Measurements from ENCODE around the gene COL4A5. TPM values are rescaled to one million over a fixed set of nuclear protein-coding genes. Genes with fewer than 3 reads are reported as not detected.

COL4A5 gene
- total RNA-seq, 4 donors from 2014 or later = 32.8 to 60.9 (median 47.3) TPM

- WGBS, 2 donors = 94 to 96% methylated on average over 3 of the region's 3 CpGs
- intact Hi-C loops (cut with DNase I) = no loop called here
- Histone ChIP-seq H3K4me1 (no peaks in the 10 kb centered on the region), H3K9me3 (no peaks in the 10 kb centered on the region), H3K27ac (no peak overlapping the region), H3K36me3 (no peaks in the 10 kb centered on the region), H3K27me3 (no peaks in the 10 kb centered on the region), H3K4me3 (replicated peaks in 1 of 3) (no peak overlapping the region)
- TF ChIP-seq CTCF (IDR thresholded peaks at IDR 0.05) = no peak
- TF ChIP-seq POLR2A (IDR thresholded peaks at IDR 0.05) = no peak
- no peak for DNase-seq
Observed at GRCh38 chrX:108696690-108697089, 257.1 kb downstream of the COL4A5 start.

GRCh38 chrX:108699368-108699767 lies 259.7 kb downstream of the COL4A5 start:
- intact Hi-C loops (cut with DNase I) = no loop called here
- H3K27me3 ChIP-seq = no peaks in the 10 kb centered on the region
- H3K4me3 ChIP-seq (replicated peaks in 1 of 3) = no peak overlapping the region
- H3K9me3 ChIP-seq = no peaks in the 10 kb centered on the region
- DNase-seq = no peak
- no peaks in the 10 kb centered on the region for H3K4me1 ChIP-seq
- H3K27ac ChIP-seq = peak overlapping the region in 1 of 3 donors; percentile 51
- WGBS, 2 donors = 33 to 41% methylated on average over 1 of the region's 1 CpG
- no peaks in the 10 kb centered on the region for H3K36me3 ChIP-seq
- TF ChIP-seq CTCF (IDR thresholded peaks at IDR 0.05) (peak in 3 of 6 experiments; percentile 19 to 49 (median 44)), POLR2A (IDR thresholded peaks at IDR 0.05) (no peak)

GRCh38 chrX:108701633-108702032 lies 262.0 kb downstream of the COL4A5 start:
- TF ChIP-seq CTCF (IDR thresholded peaks at IDR 0.05) = no peak
- TF ChIP-seq POLR2A (IDR thresholded peaks at IDR 0.05) = no peak
- intact Hi-C loops (cut with DNase I) = no loop called here
- Histone ChIP-seq H3K4me1 (no peaks in the 10 kb centered on the region), H3K9me3 (no peaks in the 10 kb centered on the region), H3K27ac (no peak overlapping the region), H3K27me3 (no peaks in the 10 kb centered on the region), H3K36me3 (no peaks in the 10 kb centered on the region), H3K4me3 (replicated peaks in 1 of 3) (no peak overlapping the region)
- DNase-seq = no peak
- WGBS, 2 donors = 80 to 95% methylated on average over 1 to 2 of the region's 2 CpGs

GRCh38 chrX:108702530-108702929 lies 262.9 kb downstream of the COL4A5 start:
- no peak overlapping the region for H3K27ac ChIP-seq
- H3K27me3 ChIP-seq = no peaks in the 10 kb centered on the region
- no peak for TF ChIP-seq CTCF (IDR thresholded peaks at IDR 0.05)
- no peaks in the 10 kb centered on the region for H3K9me3 ChIP-seq
- H3K4me3 ChIP-seq (replicated peaks in 1 of 3) = no peak overlapping the region
- no peak for DNase-seq
- intact Hi-C loops (cut with DNase I) = no loop called here
- H3K36me3 ChIP-seq = no peaks in the 10 kb centered on the region
- H3K4me1 ChIP-seq = no peaks in the 10 kb centered on the region
- WGBS, 2 donors = 14 to 50% methylated on average over 1 of the region's 1 CpG

- TF ChIP-seq POLR2A (IDR thresholded peaks at IDR 0.05) (no peak), CTCF (IDR thresholded peaks at IDR 0.05) (no peak)
- intact Hi-C loops (cut with DNase I) = no loop called here
- DNase-seq = no peak
- H3K27ac ChIP-seq = no peak overlapping the region
- 91 to 94% methylated on average over 2 of the region's 2 CpGs for WGBS, 2 donors
- H3K27me3 ChIP-seq = no peaks in the 10 kb centered on the region
- H3K36me3 ChIP-seq = no peaks in the 10 kb centered on the region
- no peak overlapping the region for H3K4me3 ChIP-seq (replicated peaks in 1 of 3)
- H3K9me3 ChIP-seq = no peaks in the 10 kb centered on the region
- no peaks in the 10 kb centered on the region for H3K4me1 ChIP-seq
Observed at GRCh38 chrX:108704839-108705238, 265.2 kb downstream of the COL4A5 start.
